ENCODE results near the gene FAM149B1.

DNA sequence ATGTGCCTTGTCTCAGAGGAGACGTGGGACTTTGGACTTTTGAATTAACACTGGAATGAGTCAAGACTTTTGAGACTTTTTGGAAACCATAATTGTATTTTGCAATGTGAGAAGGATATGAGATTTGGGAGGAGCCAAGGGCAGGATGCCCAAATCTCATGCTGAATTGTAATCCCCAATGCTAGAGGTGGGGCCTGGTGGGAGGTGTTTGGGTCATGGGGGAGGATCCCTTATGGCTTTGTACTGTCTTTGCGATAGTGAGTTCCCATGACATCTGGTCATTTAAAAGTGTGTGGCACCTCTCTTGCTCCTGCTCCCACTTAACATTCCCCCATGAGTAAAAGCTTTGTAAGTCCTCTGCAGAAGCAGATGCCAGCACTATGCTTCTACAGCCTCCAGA is 40.0 kb downstream of the FAM149B1 start:
- TF ChIP-seq, protein P1, sequence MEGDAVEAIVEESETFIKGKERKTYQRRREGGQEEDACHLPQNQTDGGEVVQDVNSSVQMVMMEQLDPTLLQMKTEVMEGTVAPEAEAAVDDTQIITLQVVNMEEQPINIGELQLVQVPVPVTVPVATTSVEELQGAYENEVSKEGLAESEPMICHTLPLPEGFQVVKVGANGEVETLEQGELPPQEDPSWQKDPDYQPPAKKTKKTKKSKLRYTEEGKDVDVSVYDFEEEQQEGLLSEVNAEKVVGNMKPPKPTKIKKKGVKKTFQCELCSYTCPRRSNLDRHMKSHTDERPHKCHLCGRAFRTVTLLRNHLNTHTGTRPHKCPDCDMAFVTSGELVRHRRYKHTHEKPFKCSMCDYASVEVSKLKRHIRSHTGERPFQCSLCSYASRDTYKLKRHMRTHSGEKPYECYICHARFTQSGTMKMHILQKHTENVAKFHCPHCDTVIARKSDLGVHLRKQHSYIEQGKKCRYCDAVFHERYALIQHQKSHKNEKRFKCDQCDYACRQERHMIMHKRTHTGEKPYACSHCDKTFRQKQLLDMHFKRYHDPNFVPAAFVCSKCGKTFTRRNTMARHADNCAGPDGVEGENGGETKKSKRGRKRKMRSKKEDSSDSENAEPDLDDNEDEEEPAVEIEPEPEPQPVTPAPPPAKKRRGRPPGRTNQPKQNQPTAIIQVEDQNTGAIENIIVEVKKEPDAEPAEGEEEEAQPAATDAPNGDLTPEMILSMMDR (IDR thresholded peaks at IDR 0.05) = no peak
- TF ChIP-seq POLR2A (IDR thresholded peaks at IDR 0.05) = no peak
